Measurements from ENCODE around the gene DNASE1L1. TPM values are rescaled to one million over a fixed set of nuclear protein-coding genes. Genes with fewer than 3 reads are reported as not detected.

DNASE1L1 gene
- total RNA-seq, result 58.9 and 74.6 TPM in 2 replicates

GRCh38 chrX:154409222-154409871, at the start of gene DNASE1L1:
Gene DNASE1L1 (minus strand): TSS chrX:154409254. CDS start chrX:154405568, 3,686 bp downstream.
- TF ChIP-seq, protein P1, sequence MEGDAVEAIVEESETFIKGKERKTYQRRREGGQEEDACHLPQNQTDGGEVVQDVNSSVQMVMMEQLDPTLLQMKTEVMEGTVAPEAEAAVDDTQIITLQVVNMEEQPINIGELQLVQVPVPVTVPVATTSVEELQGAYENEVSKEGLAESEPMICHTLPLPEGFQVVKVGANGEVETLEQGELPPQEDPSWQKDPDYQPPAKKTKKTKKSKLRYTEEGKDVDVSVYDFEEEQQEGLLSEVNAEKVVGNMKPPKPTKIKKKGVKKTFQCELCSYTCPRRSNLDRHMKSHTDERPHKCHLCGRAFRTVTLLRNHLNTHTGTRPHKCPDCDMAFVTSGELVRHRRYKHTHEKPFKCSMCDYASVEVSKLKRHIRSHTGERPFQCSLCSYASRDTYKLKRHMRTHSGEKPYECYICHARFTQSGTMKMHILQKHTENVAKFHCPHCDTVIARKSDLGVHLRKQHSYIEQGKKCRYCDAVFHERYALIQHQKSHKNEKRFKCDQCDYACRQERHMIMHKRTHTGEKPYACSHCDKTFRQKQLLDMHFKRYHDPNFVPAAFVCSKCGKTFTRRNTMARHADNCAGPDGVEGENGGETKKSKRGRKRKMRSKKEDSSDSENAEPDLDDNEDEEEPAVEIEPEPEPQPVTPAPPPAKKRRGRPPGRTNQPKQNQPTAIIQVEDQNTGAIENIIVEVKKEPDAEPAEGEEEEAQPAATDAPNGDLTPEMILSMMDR (IDR thresholded peaks at IDR 0.05; ENCODE audit: extremely low read depth, low read depth, low read length), result no peak
- DNase-seq (ENCODE audit: insufficient read length, low spot score, missing footprints), result peak; percentile 98
- Histone ChIP-seq H4K20me1 (ENCODE audit: insufficient read depth, low read length) (peaks cover 6% of the 10 kb centered on the region), H2AFZ (ENCODE audit: low read length) (peak within 1 kb of the TSS; percentile 65), H3K4me2 (ENCODE audit: insufficient read depth, low read length) (peak within 1 kb of the TSS; percentile 87), H3K27ac (ENCODE audit: low read depth, low read length) (peak within 1 kb of the TSS; percentile 78), H3K4me1 (ENCODE audit: insufficient read depth, low read length) (peaks cover 13% of the 10 kb centered on the region), H3K9me3 (ENCODE audit: low read depth, low read length) (no peaks in the 10 kb centered on the region), H3K36me3 (ENCODE audit: insufficient read depth, low read length) (no peaks in the 10 kb centered on the region), H3K4me3 (ENCODE audit: insufficient read depth, low read length) (peak within 1 kb of the TSS; percentile 76), H3K27me3 (ENCODE audit: insufficient read depth, low read length) (no peaks in the 10 kb centered on the region), H3K79me2 (ENCODE audit: insufficient read depth, low read length) (peaks cover 20% of the 10 kb centered on the region)

- Histone ChIP-seq H3K79me2 (ENCODE audit: insufficient read depth, low read length) (peaks cover 50% of the 10 kb centered on the region), H3K4me1 (ENCODE audit: insufficient read depth, low read length) (peaks cover 4% of the 10 kb centered on the region), H4K20me1 (ENCODE audit: insufficient read depth, low read length) (peaks cover 31% of the 10 kb centered on the region), H3K4me2 (ENCODE audit: insufficient read depth, low read length) (peak within 1 kb of the TSS; percentile 83), H2AFZ (ENCODE audit: low read length) (no peak within 1 kb of the TSS), H3K4me3 (ENCODE audit: insufficient read depth, low read length) (peak within 1 kb of the TSS; percentile 82), H3K27ac (ENCODE audit: low read depth, low read length) (no peak within 1 kb of the TSS), H3K27me3 (ENCODE audit: insufficient read depth, low read length) (no peaks in the 10 kb centered on the region), H3K36me3 (ENCODE audit: insufficient read depth, low read length) (peaks cover 14% of the 10 kb centered on the region), H3K9me3 (ENCODE audit: low read depth, low read length) (no peaks in the 10 kb centered on the region)
- peak; percentile 97 for DNase-seq (ENCODE audit: insufficient read length, low spot score, missing footprints)
- TF ChIP-seq, protein P1 (IDR thresholded peaks at IDR 0.05; ENCODE audit: extremely low read depth, low read depth, low read length), result no peak
Measured at GRCh38 chrX:154458116-154458953, 49.3 kb upstream of the DNASE1L1 start, which contains the start of gene PLXNA3. Gene PLXNA3 (plus strand): TSS chrX:154458281. CDS start chrX:154460184, 1,903 bp downstream.

DNA sequence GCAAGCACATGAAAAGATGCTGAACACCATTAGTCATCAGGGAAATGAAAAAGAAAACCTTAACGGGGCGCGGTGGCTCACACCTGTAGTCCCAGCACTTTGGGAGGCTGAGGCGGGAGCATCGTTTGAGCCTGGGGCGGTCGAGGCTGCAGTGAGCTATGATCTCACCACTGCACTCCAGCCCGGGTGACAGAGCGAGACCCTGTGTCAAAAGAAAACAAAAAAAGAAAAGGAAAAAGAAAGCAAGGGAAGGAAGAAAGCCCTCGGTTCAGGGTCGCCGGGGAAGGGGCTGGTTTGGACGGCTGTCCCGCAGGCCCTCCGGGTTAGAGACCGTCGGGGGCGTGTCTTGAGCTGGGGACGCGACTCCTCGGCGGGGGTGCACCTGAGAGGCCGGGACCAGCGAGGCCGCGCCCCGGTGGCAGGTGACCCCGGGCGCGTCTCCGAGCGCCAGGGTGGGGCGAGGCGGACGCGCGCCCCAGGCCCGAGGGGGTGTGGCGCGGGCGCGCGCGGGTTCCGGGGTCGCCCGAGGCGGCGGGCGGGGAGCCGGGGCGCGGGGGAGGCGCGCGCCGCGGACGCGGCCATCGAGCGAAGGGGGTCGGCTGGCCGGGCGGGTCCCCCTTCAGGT, 48.5 kb upstream of the DNASE1L1 start:
- no peaks in the 10 kb centered on the region for H3K27me3 ChIP-seq (ENCODE audit: insufficient read depth, low read length)
- H3K4me2 ChIP-seq (ENCODE audit: insufficient read depth, low read length), result peak overlapping the region; percentile 71
- no peak overlapping the region for H2AFZ ChIP-seq (ENCODE audit: low read length)
- peaks cover 25% of the 10 kb centered on the region for H4K20me1 ChIP-seq (ENCODE audit: insufficient read depth, low read length)
- H3K36me3 ChIP-seq (ENCODE audit: insufficient read depth, low read length), result peaks cover 10% of the 10 kb centered on the region
- TF ChIP-seq, protein P1 (IDR thresholded peaks at IDR 0.05; ENCODE audit: extremely low read depth, low read depth, low read length), result no peak
- no peak overlapping the region for H3K27ac ChIP-seq (ENCODE audit: low read depth, low read length)
- peaks cover 43% of the 10 kb centered on the region for H3K79me2 ChIP-seq (ENCODE audit: insufficient read depth, low read length)
- peak; percentile 95 for DNase-seq (ENCODE audit: insufficient read length, low spot score, missing footprints)
- peaks cover 4% of the 10 kb centered on the region for H3K4me1 ChIP-seq (ENCODE audit: insufficient read depth, low read length)
- no peaks in the 10 kb centered on the region for H3K9me3 ChIP-seq (ENCODE audit: low read depth, low read length)
- H3K4me3 ChIP-seq (ENCODE audit: insufficient read depth, low read length), result peak overlapping the region; percentile 82

Measured in osteoblast (primary cell).